ENCODE measurements around the gene ZCWPW2.

The ZCWPW2 gene

DNA sequence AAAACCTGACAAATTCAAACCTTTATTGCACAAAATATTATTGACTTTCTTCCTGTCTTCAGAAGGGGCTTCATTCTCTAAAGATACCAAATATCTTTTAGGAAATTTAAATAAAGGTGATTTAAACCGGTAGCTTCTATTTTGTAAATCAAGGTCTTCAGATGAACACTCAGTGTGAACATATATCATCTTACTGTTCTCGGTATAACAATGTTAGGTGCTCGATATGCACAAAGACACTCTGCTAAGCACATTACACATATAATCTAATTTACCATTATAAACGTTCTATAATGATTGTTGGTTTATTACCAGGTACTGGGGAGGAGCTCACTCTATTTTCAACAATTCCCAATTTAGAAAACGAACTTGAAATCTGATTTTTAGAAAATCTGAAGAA, 225.5 kb downstream of the ZCWPW2 start:
- no peak for DNase-seq (ENCODE audit: low read depth in 1 of 2, low spot score in 1 of 2)

DNA sequence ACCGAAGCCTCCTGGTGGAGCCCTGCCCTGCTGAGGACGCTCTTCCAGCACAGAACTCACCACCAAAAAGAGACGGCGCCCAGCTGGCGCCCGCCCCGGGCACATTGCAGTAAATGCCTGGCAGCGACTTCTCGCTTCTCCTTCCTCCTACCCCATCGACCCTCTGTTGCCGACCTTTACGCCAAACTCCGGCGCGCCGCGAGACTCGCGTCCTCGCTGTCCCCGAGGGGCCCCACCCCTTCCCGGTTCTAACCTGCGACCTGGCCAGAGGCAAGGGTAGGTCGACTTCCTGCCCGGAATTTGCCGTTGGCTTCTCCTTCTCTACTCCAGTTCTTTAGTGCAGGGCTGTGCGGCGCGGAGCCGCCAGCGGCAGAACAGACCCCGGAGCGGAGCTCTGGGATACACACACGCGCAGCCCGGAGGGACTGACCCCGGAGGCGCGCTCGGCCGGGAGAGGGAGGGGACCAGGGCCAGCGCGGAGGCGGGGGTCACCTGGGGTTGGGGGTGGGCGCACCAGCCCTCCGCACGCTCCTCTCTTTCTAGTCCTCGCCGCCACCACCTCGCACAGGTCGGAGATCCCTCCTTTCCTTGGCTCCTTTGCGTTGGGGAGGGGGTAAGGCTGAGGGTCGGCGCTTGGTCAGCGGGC, 226.7 kb downstream of the ZCWPW2 start:
- no peak for DNase-seq (ENCODE audit: low read depth in 1 of 2, low spot score in 1 of 2)
